Kidney epithelial cell (primary cell): ENCODE results near the gene SAMM50. TPM values are rescaled to one million over a fixed set of nuclear protein-coding genes. Genes with fewer than 3 reads are reported as not detected.
A peak's percentile ranks its signal among the peaks of the same experiment; 100 is the strongest.

Experiments
- DNase-seq: peaks from one replicate; pipeline ENCODE4 v3.0.0-alpha.2; 2010; ENCODE audit warnings: low read depth
- H3K27me3 ChIP-seq: 2 replicates; pipeline ENCODE4 v1.6.0; 2011; ENCODE audit warnings: low read length; ENCODE audit not compliant: control insufficient read depth, insufficient read depth
- H3K36me3 ChIP-seq: 2 replicates; pipeline ENCODE4 v1.5.1; 2011; ENCODE audit warnings: low read length; ENCODE audit not compliant: control insufficient read depth, insufficient read depth
- H3K4me3 ChIP-seq: 2 replicates; pipeline ENCODE4 v1.5.1; 2011; ENCODE audit warnings: low read depth, mild to moderate bottlenecking, control low read depth, low read length
- total RNA-seq: library from RNA; depleted of rRNA; stranded (reverse); fragments of >200 nt; gene quantifications from 2 replicates; pipeline ENCODE4 v1.2.3, GENCODE V29; 2015
- TF ChIP-seq, protein P1 (sequence below): IDR thresholded peaks from 2 replicates; pipeline ENCODE4 v1.5.1; 2011; ENCODE audit warnings: mild to moderate bottlenecking, moderate library complexity, low read length, control low read depth, inconsistent platforms; ENCODE audit not compliant: insufficient read depth, poor library complexity, severe bottlenecking

Gene SAMM50
- total RNA-seq, 1 donor from 2014 or later, result 41.4 TPM

DNA sequence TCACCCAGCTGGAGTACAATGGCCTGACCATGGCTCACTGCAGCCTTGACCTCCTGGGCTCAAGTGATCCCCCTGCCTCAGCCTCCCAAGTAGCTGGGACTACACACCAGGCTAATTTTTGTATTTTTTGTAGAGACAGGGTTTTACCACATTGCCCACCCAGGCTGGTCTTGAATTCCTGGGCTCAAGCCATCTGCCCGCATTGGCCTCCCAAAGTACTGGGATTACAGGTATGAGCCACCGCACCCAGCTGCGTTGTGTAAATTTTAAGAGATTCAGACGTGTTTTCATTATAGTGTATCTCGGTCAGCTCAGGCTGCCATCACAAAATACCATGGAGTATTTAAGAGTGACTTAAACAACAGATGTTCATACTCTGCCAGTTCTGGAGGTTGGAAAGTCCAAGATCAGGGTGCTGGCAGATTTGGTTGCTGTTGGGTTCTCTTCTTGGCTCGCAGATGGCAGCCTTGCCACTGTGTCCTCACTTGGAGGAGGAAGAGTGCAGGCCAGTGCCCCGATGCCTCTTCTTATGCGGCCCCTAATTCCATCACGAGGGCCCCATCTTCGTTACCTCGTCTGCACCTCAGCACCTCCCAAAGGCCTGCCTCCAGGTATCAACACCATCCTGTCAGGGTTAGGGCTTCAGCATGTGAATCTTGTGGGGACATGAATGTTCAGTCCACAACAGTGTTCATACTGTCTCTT is 36.2 kb downstream of the SAMM50 start:
- Histone ChIP-seq H3K36me3 (peaks cover 3% of the 10 kb centered on the region), H3K4me3 (no peak overlapping the region), H3K27me3 (no peaks in the 10 kb centered on the region)
- TF ChIP-seq, protein P1, sequence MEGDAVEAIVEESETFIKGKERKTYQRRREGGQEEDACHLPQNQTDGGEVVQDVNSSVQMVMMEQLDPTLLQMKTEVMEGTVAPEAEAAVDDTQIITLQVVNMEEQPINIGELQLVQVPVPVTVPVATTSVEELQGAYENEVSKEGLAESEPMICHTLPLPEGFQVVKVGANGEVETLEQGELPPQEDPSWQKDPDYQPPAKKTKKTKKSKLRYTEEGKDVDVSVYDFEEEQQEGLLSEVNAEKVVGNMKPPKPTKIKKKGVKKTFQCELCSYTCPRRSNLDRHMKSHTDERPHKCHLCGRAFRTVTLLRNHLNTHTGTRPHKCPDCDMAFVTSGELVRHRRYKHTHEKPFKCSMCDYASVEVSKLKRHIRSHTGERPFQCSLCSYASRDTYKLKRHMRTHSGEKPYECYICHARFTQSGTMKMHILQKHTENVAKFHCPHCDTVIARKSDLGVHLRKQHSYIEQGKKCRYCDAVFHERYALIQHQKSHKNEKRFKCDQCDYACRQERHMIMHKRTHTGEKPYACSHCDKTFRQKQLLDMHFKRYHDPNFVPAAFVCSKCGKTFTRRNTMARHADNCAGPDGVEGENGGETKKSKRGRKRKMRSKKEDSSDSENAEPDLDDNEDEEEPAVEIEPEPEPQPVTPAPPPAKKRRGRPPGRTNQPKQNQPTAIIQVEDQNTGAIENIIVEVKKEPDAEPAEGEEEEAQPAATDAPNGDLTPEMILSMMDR, result no peak
- DNase-seq, result no peak

DNA sequence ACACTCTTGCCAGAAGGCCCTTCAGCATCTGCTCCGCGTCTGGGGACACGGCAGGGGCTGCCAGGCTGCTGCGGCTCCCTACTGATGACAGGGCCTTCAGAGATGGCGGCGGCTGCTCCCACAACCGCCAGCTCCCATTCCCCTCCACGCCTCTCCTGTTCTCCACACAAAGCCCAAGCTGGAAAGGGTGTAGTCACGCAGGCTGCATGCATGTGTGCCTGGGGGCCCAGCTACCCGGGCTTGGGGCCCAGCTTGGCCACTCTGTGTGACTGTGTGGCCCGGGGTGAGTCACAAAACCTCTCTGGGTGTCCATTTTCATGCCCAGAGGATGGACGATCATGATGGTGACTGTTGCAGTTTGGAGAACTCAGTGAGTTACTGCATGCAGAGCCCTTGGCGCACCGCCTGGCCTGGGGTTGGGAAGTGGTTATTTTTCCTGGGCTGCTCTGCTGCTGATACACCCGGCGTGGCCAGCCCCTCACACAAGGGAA is 37.1 kb downstream of the SAMM50 start:
- Histone ChIP-seq H3K4me3 (no peak overlapping the region), H3K27me3 (no peaks in the 10 kb centered on the region), H3K36me3 (peaks cover 4% of the 10 kb centered on the region)
- TF ChIP-seq, protein P1, result no peak
- no peak for DNase-seq

DNA sequence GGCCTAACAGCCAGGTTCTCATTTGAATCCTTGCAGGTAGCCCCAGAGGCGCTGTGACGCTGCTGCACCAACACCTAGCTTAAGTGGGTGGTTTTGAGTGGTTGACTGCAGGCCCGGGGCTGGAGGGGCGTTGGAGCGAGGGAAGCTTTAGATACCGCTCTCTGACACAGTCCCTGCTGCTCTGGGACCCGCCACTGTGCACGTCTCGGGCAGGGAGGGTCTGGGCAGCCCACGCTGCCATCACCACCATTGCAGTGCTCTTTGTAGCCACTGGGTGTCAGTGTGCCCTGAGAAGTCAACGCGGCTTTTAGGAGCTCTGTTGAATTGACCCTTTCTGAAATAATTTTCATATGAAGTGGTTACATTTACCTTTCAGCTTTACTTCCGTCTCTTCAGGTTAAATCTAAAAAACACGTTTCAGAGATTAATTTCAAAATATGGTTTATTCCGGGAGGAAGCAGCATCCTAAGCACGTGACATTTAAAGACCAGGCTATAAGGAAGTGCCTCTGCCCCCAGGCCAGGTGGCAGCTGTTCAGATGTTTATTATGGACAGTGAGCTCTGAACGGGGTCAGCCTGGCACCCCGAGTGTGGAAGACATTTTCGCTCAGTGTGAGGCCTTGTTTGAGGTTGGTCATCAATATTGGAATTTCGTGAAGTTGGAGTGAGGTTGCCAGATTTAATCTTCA is 38.0 kb downstream of the SAMM50 start:
- H3K36me3 ChIP-seq, result peaks cover 4% of the 10 kb centered on the region
- no peak for DNase-seq
- TF ChIP-seq, protein P1, result peak; percentile 97

DNA sequence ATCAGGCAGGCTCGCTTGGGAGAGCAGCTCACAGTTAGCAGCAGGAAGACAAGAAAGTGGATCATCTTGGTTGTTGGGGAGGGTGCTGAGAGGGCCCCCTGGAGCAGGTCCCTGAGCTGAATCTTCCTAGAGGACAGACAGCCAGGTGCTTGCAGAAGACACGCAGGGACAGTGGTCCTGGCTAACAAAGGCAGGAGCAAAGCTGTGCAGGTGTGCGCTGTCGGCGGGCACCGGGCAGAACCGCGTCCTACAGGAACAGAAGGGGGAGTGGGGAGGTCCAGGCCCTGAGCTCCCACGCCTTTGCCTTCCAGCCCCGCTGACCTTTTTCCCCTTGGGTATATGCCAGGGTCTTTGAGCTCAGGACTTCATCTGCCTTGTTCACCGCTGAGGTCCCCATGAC is 38.8 kb downstream of the SAMM50 start:
- H3K4me3 ChIP-seq, result no peak overlapping the region
- peaks cover 3% of the 10 kb centered on the region for H3K36me3 ChIP-seq
- no peak for DNase-seq
- TF ChIP-seq, protein P1, result no peak
- H3K27me3 ChIP-seq, result no peaks in the 10 kb centered on the region

More for the DNA sequence above, 38.0 kb downstream of the SAMM50 start:
- Histone ChIP-seq H3K4me3 (no peak overlapping the region), H3K27me3 (no peaks in the 10 kb centered on the region)

DNA sequence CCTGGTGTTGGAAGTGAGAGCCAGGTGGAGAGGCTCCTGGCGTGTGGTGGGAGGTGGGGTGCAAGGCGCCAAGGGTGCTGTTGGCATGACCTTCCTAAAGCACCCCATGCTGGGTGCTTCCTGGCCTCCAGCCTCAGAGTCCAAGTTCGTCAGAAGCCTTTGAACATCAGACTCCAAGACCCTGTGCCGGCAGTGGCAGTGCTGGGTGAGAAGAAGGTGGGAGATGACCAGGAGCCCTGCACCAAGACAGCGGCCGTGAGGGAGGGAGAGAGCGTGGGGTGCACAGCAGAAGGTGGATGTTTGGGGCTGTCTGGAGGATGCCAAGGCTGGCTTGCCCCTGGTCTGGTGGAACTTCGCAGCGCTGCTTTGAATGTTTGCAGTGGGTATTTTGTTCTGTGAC is 39.2 kb downstream of the SAMM50 start:
- peaks cover 3% of the 10 kb centered on the region for H3K36me3 ChIP-seq
- TF ChIP-seq, protein P1, result no peak
- H3K4me3 ChIP-seq, result no peak overlapping the region
- DNase-seq, result no peak
- no peaks in the 10 kb centered on the region for H3K27me3 ChIP-seq
